OCI-LY3 (cell line): ENCODE results near the gene PLA2G4A.

Experiments used
- EZH2phosphoT487 ChIP-seq: fragments of 200-600 bp; shearing (Covaris generic); IDR thresholded peaks from 2 replicates; pipeline ENCODE4 v1.6.1; 2018; ENCODE audit warnings: antibody characterized with exemption, mixed run types, low read depth
- TF ChIP-seq, protein P1 (sequence below): fragments of 200-600, 300-600 bp; sonication (generic); IDR thresholded peaks from 2 replicates; pipeline ENCODE4 v1.5.1; 2014; ENCODE audit warnings: antibody characterized with exemption, low read length, low read depth

- TF ChIP-seq, protein P1, sequence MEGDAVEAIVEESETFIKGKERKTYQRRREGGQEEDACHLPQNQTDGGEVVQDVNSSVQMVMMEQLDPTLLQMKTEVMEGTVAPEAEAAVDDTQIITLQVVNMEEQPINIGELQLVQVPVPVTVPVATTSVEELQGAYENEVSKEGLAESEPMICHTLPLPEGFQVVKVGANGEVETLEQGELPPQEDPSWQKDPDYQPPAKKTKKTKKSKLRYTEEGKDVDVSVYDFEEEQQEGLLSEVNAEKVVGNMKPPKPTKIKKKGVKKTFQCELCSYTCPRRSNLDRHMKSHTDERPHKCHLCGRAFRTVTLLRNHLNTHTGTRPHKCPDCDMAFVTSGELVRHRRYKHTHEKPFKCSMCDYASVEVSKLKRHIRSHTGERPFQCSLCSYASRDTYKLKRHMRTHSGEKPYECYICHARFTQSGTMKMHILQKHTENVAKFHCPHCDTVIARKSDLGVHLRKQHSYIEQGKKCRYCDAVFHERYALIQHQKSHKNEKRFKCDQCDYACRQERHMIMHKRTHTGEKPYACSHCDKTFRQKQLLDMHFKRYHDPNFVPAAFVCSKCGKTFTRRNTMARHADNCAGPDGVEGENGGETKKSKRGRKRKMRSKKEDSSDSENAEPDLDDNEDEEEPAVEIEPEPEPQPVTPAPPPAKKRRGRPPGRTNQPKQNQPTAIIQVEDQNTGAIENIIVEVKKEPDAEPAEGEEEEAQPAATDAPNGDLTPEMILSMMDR = no peak
- TF ChIP-seq EZH2phosphoT487 = no peak
Observed at GRCh38 chr1:186831168-186831567, 2.4 kb downstream of the PLA2G4A start.
